SIG-M5 treated with dmso at 0.1 percent for 504 hours (cell line): ENCODE results near the gene GULP1.
A peak's percentile ranks its signal among the peaks of the same experiment; 100 is the strongest.
"Not testable (repeated sequence)": the region's sequence is repeated elsewhere in the genome, so short reads cannot be mapped to it uniquely, and the experiment has no call there.

Experiments used
- DNase-seq: peaks from one replicate; lab custom pipeline; 2025; ENCODE audit not compliant: unreplicated experiment; lab: John Stamatoyannopoulos, UW

Gene GULP1

GRCh38 chr2:188523919-188524318 lies 232.2 kb downstream of the GULP1 start:
- no peak for DNase-seq

DNA sequence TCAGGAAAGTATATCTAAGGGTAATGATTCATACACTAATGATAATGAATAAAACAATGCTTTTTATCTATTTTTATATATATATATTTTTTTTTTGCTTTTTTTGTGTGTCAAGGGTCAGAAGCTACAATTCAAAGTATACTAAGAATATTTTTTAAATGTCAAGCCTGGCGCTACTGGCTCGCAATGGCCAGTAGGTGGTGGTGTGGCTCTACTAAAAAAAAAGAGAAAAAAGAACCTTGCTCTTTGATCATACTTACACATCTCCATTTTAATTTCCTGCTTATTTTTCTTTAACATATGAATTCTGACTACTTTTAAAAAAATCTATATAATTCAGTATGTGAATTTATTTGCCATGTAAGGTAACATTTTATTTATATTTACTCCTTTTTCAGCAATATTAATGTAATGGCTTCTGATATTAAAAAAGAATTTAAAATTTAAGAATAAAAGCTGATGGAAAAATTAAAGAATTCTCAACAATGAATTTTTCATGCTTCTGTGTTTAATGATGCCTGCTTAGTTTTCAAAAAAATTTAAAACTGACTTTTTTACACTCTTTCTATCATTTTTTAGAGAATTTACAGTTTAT lies 232.9 kb downstream of the GULP1 start:
- peak; percentile 50 for DNase-seq

DNA sequence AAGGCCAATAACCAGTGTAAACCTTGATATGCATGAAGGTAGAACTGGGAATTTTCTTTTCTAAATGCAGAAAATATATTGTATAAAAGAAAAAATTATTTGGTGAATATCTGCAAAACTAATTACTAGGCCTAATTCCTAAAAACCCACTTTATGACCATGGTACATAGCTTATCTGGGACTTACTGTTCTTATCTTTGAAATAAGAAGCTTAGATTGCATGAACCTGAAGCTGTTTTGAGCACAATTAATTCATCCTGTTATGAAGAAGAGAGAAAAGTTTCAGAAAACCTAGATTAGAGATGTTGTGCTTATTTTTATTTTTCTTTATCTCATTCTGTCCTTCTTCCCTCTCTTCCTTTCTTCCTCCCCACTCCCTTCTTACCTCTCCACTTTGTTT lies 235.0 kb downstream of the GULP1 start:
- DNase-seq = no peak

- no peak for DNase-seq
These were observed 235.5 kb downstream of the GULP1 start for GRCh38 chr2:188527141-188527540.

- no peak for DNase-seq
These were observed 235.9 kb downstream of the GULP1 start for GRCh38 chr2:188527581-188527993.

DNA sequence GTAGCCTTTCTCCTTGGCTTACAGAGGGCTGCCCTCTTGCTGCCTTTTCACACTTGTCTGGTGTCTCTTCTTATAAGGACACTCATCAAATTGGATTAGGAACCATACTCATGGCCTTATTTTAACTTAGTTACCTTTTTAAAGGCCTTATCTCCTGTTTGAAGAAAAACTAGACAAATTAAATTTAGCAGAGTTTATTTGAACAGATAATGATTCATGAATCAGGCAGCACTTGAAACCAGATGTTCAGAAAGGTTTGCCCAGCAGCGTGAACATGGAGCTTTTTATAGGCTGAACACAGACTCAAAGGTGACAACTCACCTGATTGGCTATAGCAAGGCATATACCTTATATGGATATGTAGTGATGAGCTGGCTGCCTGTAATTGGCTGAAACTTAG lies 238.0 kb downstream of the GULP1 start:
- no peak for DNase-seq

- DNase-seq = no peak
These were observed 243.2 kb downstream of the GULP1 start for GRCh38 chr2:188534875-188535274.

- DNase-seq = no peak
These were observed 260.0 kb downstream of the GULP1 start for GRCh38 chr2:188551671-188552070.

DNA sequence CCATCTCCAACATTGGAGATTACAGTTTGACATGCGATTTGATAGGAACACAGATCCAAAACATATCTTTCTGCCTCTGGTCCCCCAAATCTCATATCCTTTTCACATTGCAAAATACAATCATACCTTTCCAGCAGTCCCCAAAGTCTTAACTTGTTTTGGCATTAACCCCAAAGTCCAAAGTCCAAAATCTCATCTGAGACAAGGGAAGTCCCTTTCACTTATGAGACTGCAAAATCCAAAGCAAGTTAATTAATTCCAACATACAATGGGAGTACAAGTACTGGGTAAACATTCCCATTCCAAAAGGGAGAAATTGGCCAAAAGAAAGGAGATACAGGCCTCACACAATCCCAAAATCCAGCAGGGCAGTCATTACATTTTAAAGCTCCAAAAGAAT lies 265.4 kb downstream of the GULP1 start:
- DNase-seq = no peak

DNA sequence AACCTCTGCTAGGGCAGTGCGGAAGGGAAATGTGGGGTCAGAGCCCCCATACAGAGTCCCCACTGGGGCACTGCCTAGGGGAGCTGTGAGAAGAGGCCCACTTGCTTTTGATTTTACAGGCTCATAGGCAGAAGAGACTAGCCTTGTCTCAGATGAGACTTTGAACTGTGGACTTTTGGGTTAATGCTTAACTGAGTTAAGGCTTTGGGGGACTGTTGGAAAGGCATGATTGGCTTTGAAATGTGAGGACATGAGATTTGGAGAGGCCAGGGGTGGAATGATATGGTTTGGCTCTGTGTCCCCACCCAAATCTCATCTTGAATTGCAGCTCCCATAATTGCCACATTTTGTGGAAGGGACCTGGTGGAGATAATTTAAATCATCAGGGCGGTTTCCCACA lies 267.8 kb downstream of the GULP1 start:
- not testable (repeated sequence) for DNase-seq

DNA sequence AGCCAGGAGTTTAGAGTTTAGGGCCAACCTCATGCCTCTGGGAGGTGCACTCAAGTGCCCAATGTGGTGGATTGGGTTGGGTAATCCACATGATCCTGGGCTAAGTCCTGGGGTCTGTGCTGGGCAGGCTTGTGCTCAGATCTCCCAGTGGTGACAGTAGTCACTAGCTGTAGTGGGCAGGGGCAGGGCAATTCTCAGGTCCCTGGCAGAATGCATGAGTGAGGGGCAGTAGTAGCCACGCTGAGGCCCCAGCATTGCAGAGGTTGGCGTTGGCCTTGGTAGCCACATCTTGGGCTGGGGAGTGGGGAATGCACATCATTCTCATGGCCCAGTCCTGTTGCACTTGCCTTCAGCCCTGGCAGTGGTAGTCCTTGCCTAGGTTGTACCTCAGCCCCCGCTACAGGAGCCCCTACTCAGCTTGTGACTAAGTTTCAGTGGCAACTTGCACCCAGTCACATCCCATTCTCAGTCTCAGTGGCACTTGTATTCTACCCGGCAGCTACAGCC lies 269.9 kb downstream of the GULP1 start:
- no peak for DNase-seq

GRCh38 chr2:188569431-188570165 lies 277.9 kb downstream of the GULP1 start:
- DNase-seq = no peak

DNA sequence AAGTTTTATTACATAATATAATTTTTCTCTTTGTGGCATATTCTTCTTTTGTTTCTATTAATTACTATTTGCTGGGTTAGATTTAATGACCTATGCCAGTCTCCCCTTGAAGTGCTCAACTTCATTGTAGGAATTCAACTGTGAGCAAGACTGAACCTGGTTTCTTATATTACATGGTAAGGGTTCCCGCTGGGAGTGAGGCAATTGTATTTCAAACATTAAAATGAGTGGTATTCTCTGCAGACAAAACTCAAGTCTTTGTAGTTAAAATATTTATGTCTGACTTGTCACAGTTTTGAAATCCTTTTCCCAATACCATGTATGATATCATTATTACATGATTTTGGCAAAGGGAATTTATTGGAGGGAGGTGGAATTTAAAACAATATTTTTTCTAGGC lies 278.7 kb downstream of the GULP1 start:
- no peak for DNase-seq

GRCh38 chr2:188571543-188572303 lies 280.0 kb downstream of the GULP1 start:
- no peak for DNase-seq

- DNase-seq = no peak
These were observed 280.9 kb downstream of the GULP1 start for GRCh38 chr2:188572592-188572991.

DNA sequence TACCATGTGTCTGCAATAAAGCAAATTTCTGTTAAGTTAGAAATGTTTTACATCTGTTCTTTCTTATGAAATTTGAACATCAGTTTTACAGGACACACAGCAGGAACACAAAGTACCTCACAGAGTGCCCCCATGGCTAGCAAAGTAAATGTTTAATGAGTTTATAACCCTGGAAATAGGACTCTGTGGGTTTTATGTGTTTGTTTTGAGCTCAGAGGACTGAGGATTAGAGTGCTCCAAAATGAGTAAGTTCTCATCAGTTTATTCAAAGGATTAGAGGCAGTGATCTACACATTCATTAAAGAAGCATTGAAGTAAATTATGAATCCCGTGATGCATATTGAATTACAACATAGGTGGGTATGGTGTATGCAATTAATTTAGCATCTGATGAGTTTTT lies 281.8 kb downstream of the GULP1 start:
- no peak for DNase-seq

DNA sequence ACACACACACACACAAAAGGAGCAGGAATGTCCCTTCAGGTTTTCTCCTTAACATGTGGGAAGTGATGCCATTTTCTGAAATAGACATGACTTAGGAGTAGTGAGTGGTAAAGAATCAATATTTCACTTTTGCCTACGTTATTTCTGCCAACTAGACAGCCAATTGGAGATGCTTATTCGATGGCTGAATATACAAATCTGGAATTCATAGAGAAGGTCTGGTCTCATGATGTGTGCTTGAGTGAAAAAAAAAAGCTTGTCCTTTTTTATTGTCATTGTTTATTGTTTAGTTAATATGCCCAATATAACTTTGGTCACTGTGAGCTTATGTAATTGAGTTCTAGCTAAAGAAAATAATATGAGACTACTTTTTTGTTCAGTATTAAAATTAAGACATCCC lies 284.3 kb downstream of the GULP1 start:
- DNase-seq = no peak

- no peak for DNase-seq
These were observed 285.0 kb downstream of the GULP1 start for GRCh38 chr2:188576651-188577050.

GRCh38 chr2:188577231-188577630 lies 285.6 kb downstream of the GULP1 start:
- DNase-seq = no peak

GRCh38 chr2:188580738-188581137 lies 289.1 kb downstream of the GULP1 start:
- DNase-seq = no peak

- DNase-seq = no peak
These were observed 290.5 kb downstream of the GULP1 start for GRCh38 chr2:188582211-188582610.

DNA sequence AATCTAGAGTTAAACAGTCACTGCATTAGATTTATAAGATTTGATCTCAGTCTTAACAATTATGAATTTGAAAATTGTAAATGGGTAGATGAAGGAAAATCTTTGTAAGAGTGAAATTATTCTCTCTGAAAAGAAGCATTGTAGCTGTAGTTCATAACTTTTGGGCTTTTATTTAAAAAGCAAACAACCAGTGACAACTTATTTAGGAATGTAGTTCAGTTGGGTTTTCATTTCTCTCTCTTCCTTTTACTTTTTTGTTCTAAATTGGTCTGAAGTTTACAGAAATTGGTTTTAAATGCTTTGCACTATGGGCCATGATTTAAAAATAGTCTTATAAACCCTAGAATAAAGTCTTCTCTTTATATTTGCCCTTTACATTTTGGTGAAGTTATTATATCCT lies 296.6 kb downstream of the GULP1 start:
- DNase-seq = no peak
